ENCODE results near the gene HCST. TPM values are rescaled to one million over a fixed set of nuclear protein-coding genes. Genes with fewer than 3 reads are reported as not detected.

HCST gene
- total RNA-seq, 1 donor from 2014 or later, result 9.1 TPM

DNA sequence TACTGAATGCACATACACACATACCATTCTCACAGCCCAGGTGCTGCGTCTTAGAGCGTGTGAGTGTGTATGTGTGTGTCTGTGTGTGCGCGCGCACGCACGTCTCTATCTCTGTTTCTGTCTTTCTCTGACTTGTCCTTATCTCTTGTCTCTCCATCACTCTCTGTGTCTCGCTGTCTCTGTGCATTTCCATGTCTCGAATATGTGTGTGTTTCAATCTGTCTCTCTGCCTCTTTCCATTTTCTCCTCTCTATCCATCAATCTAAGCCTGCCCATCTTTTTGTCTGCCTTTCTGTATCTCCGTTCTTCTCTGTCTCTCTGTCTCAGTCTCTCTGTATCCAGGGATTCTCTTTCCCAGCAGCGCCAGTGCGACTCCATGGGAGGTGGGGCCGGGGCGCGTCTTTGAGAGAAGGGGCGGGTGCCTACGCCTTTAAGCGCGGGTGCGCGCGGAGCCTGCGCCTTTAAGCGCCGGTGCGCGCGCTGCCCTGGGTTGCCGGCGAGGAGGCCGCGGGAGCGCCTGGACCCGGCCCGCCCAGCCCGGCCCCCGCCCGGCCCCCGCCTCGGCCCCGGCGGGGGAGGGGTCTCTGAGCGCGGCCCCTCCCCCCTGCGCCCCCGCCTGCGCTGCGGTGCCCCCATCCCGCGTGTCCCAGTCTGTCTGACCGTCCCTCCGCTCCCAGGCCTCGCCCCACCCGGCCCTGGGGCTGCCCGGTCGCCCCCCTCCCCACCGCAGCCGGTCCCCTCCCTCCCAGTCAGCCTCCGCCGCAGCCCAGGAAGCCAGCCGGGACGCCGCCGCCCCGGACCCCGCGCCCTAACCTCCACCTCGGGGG is 33.8 kb downstream of the HCST start, which contains the start of gene LRFN3:
Gene LRFN3 (plus strand): TSS at position 464 of the 827 bp plus-strand sequence. CDS start 3,052 bp downstream, outside the sequence.
- TF ChIP-seq CTCF (IDR thresholded peaks at IDR 0.05) (no peak), POLR2AphosphoS5 (IDR thresholded peaks at IDR 0.05; ENCODE audit: insufficient read depth in 1 of 2, low read depth in 1 of 2) (peak in 1 of 2 donors; percentile 43)
- Histone ChIP-seq H3K27ac (peak within 1 kb of the TSS; percentile 78), H3K27me3 (no peaks in the 10 kb centered on the region), H3K9me3 (no peaks in the 10 kb centered on the region), H3K36me3 (no peaks in the 10 kb centered on the region), H3K4me1 (peaks cover 26% of the 10 kb centered on the region), H3K4me3 (peak within 1 kb of the TSS; percentile 67 to 84)
- intact Hi-C loops (cut with DNase I), result loop anchor here (10.0 kb wide), 2 partner anchors 161 to 221 kb away; partner anchors contain the start of genes ARHGAP33 and KMT2B
- no peak for DNase-seq (ENCODE audit: extremely low spot score in 2 of 2)

GRCh38 chr19:35936738-35937268 is 34.5 kb downstream of the HCST start:
- intact Hi-C loops (cut with DNase I), result loop anchor here (10.0 kb wide), 2 partner anchors 162 to 222 kb away; partner anchors contain the start of genes ARHGAP33 and KMT2B
- H3K4me1 ChIP-seq, result peaks cover 25% of the 10 kb centered on the region
- TF ChIP-seq POLR2A (IDR thresholded peaks at IDR 0.05) (no peak), CTCF (IDR thresholded peaks at IDR 0.05) (no peak), POLR2AphosphoS5 (IDR thresholded peaks at IDR 0.05; ENCODE audit: insufficient read depth in 1 of 2, low read depth in 1 of 2) (no peak)
- peak overlapping the region; percentile 78 for H3K27ac ChIP-seq
- peak overlapping the region; percentile 67 to 84 for H3K4me3 ChIP-seq
- H3K9me3 ChIP-seq, result no peaks in the 10 kb centered on the region
- no peak for DNase-seq (ENCODE audit: extremely low spot score in 2 of 2)
- no peaks in the 10 kb centered on the region for H3K27me3 ChIP-seq
- H3K36me3 ChIP-seq, result no peaks in the 10 kb centered on the region

GRCh38 chr19:35937345-35938281 is 35.3 kb downstream of the HCST start:
- Histone ChIP-seq H3K27ac (peak overlapping the region; percentile 78), H3K36me3 (no peaks in the 10 kb centered on the region), H3K27me3 (no peaks in the 10 kb centered on the region), H3K4me3 (peak overlapping the region; percentile 67 to 84), H3K4me1 (peaks cover 25% of the 10 kb centered on the region), H3K9me3 (no peaks in the 10 kb centered on the region)
- TF ChIP-seq POLR2A (IDR thresholded peaks at IDR 0.05), result no peak
- no peak for TF ChIP-seq CTCF (IDR thresholded peaks at IDR 0.05)
- TF ChIP-seq POLR2AphosphoS5 (IDR thresholded peaks at IDR 0.05; ENCODE audit: insufficient read depth in 1 of 2, low read depth in 1 of 2), result no peak
- intact Hi-C loops (cut with DNase I), result loop anchor here (10.0 kb wide), 2 partner anchors 163 to 223 kb away; partner anchors contain the start of genes ARHGAP33 and KMT2B
- no peak for DNase-seq (ENCODE audit: extremely low spot score in 2 of 2)

- Histone ChIP-seq H3K36me3 (no peaks in the 10 kb centered on the region), H3K27me3 (no peaks in the 10 kb centered on the region), H3K4me3 (peak overlapping the region in 1 of 2 donors; percentile 67), H3K9me3 (no peaks in the 10 kb centered on the region), H3K27ac (no peak overlapping the region), H3K4me1 (peaks cover 25% of the 10 kb centered on the region)
- intact Hi-C loops (cut with DNase I), result loop anchor here (10.0 kb wide), 2 partner anchors 164 to 224 kb away; partner anchors contain the start of genes ARHGAP33 and KMT2B
- DNase-seq (ENCODE audit: extremely low spot score in 2 of 2), result no peak
- TF ChIP-seq POLR2AphosphoS5 (IDR thresholded peaks at IDR 0.05; ENCODE audit: insufficient read depth in 1 of 2, low read depth in 1 of 2) (no peak), CTCF (IDR thresholded peaks at IDR 0.05) (no peak), POLR2A (IDR thresholded peaks at IDR 0.05) (no peak)
Observed at GRCh38 chr19:35938282-35939224, 36.2 kb downstream of the HCST start.
